H1 (cell line): Measurements from ENCODE around the gene GNB1L. TPM values are rescaled to one million over a fixed set of nuclear protein-coding genes. Genes with fewer than 3 reads are reported as not detected.

Experiments
- KDM1A ChIP-seq: fragments of 200-600, 300-600 bp; sonication (generic); IDR thresholded peaks from 2 replicates; pipeline ENCODE4 v1.7.1; 2016; ENCODE audit warnings: mild to moderate bottlenecking, low read length, borderline replicate concordance
- polyA plus RNA-seq, 7 experiments: library from polyadenylated mRNA; depleted of rRNA in 3 of 7; stranded (reverse) in 5 of 7; unstranded in 2 of 7; fragments of >200 nt in 5 of 7; fragments of 200-250 nt in 2 of 7; gene quantifications; 1 replicate in 5 of 7; 2 replicates in 1 of 7; 4 replicates in 1 of 7; pipeline versions ENCODE4 v1.2.1 to v1.2.3, GENCODE V29; 2011 to 2013; ENCODE audit warnings: missing spikeins in 2 of 7, mixed read lengths in 2 of 7
- total RNA-seq: library from RNA; stranded (reverse); fragmentation: NEBNext Ultra II Directional; extraction: Animal tissue kit (Norgen Biotek cat#: 25700); gene quantifications from 2 replicates; pipeline ENCODE4 v1.2.1, GENCODE V29; 2021

GNB1L gene
- total and polyA plus RNA-seq, 2 of the 8 experiments (the other 6 are each of a cell fraction or from before 2014, with no cell fraction given), result 14.0 to 15.6 TPM

- no peak for TF ChIP-seq KDM1A
These were observed 120.5 kb downstream of the GNB1L start (continued) for GRCh38 chr22:19734163-19734562.
